DOHH2 (cell line): ENCODE results near the gene UVSSA.

Experiments used
- H3F3A ChIP-seq: fragments of 200-600 bp; sonication (generic), shearing (Covaris generic); 2 replicates; pipeline ENCODE4 v1.6.0; 2016; ENCODE audit warnings: antibody characterized with exemption, mild to moderate bottlenecking; ENCODE audit not compliant: control insufficient read depth, insufficient read depth
- H3K27ac ChIP-seq: fragments of 200-600 bp; sonication (generic); 2 replicates; pipeline ENCODE4 v1.5.1; 2014; ENCODE audit warnings: low read depth, mild to moderate bottlenecking, low read length, moderate library complexity
- H3K27me3 ChIP-seq: fragments of 200-600 bp; sonication (generic); 2 replicates; pipeline ENCODE4 v1.6.1; 2014; ENCODE audit warnings: mild to moderate bottlenecking, low read length, mixed read lengths; ENCODE audit not compliant: control insufficient read depth
- H3K36me3 ChIP-seq: fragments of 200-600 bp; sonication (generic); 2 replicates; pipeline ENCODE4 v1.6.1; 2014; ENCODE audit warnings: mild to moderate bottlenecking, low read length, moderate library complexity, mixed read lengths; ENCODE audit not compliant: control insufficient read depth
- H3K4me1 ChIP-seq: fragments of 200-600 bp; sonication (generic); 2 replicates; pipeline ENCODE4 v1.6.1; 2014; ENCODE audit warnings: mild to moderate bottlenecking, low read length, mixed read lengths; ENCODE audit not compliant: control insufficient read depth
- H3K4me2 ChIP-seq: fragments of 200-600 bp; sonication (generic); 2 replicates; pipeline ENCODE4 v1.6.0; 2014; ENCODE audit warnings: mild to moderate bottlenecking, low read length, moderate library complexity
- H3K4me3 ChIP-seq: fragments of 200-600 bp; sonication (generic); 2 replicates; pipeline ENCODE4 v1.5.1; 2014; ENCODE audit warnings: mild to moderate bottlenecking, low read length, mixed read lengths
- H3K79me2 ChIP-seq: fragments of 200-600 bp; sonication (generic); 2 replicates; pipeline ENCODE4 v1.6.1; 2014; ENCODE audit warnings: mild to moderate bottlenecking, low read length, mixed read lengths; ENCODE audit not compliant: control insufficient read depth
- H3K9me2 ChIP-seq: fragments of 200-600 bp; sonication (generic); replicated peaks from 2 replicates; pipeline ENCODE4 v1.6.1; 2014; ENCODE audit warnings: mild to moderate bottlenecking, low read length, mixed read lengths; ENCODE audit not compliant: control insufficient read depth
- H3K9me3 ChIP-seq: fragments of 200-600 bp; sonication (generic); 2 replicates; pipeline ENCODE4 v1.6.1; 2014; ENCODE audit warnings: antibody characterized with exemption, low read length, mixed read lengths; ENCODE audit not compliant: control insufficient read depth, insufficient read depth
- H4K20me1 ChIP-seq: fragments of 200-600 bp; sonication (generic); 2 replicates; pipeline ENCODE4 v1.6.0; 2014; ENCODE audit warnings: low read depth, mild to moderate bottlenecking, antibody characterized with exemption, low read length, moderate library complexity; ENCODE audit not compliant: control insufficient read depth, insufficient read depth
- EZH2phosphoT487 ChIP-seq: fragments of 200-600 bp; sonication (generic); IDR thresholded peaks from 2 replicates; pipeline ENCODE4 v1.6.1; 2017; ENCODE audit warnings: borderline replicate concordance, mild to moderate bottlenecking, antibody characterized with exemption, low read length, moderate library complexity, mixed read lengths
- TF ChIP-seq, protein P1 (sequence below): fragments of 200-600 bp; sonication (generic); IDR thresholded peaks from one replicate; pipeline ENCODE4 v1.5.1; 2014; ENCODE audit warnings: antibody characterized with exemption, mild to moderate bottlenecking, low read depth, low read length; ENCODE audit not compliant: poor library complexity, severe bottlenecking

The UVSSA gene

DNA sequence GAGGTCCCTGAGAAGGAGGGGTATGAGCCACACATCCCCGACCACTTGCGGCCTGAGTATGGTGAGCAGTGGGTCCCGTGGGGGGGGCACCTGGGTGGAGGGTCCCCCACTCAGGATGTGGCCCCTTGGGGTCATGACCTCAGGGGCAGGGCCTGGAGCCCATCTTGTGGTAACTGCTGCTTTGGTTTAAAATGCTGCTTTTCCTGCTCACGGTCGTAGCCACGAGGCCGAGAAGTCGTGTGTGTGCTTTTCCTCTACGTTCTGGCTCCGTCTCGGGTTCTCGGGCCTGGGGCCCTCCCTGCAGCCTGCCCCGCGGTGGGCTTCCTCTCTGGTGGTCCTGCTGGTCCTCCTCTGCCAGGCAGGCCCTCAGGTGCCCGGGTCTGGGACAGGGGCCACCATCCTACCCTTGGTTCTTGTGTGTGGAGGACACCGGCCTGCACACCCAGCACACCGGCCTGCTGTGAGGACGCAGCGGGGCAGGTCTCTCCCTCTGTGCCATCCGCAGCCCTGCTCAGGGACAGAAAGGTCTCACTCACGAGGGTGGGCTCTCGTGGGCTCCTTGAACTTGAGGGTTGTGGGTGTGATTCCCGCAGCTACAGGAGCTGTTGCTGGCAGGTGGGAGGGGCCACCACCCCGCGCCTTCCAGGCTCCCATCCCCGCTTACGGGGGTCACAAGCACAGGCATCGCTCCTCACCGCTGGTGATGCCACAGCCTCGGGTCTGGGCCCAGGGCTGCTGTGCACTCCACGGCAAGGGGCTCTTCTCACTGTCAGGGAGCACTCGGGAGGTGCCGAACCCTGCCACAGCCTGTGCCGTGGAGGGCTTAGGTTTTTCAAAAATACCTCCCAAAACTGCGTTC is 19.6 kb downstream of the UVSSA start:
- TF ChIP-seq, protein P1, sequence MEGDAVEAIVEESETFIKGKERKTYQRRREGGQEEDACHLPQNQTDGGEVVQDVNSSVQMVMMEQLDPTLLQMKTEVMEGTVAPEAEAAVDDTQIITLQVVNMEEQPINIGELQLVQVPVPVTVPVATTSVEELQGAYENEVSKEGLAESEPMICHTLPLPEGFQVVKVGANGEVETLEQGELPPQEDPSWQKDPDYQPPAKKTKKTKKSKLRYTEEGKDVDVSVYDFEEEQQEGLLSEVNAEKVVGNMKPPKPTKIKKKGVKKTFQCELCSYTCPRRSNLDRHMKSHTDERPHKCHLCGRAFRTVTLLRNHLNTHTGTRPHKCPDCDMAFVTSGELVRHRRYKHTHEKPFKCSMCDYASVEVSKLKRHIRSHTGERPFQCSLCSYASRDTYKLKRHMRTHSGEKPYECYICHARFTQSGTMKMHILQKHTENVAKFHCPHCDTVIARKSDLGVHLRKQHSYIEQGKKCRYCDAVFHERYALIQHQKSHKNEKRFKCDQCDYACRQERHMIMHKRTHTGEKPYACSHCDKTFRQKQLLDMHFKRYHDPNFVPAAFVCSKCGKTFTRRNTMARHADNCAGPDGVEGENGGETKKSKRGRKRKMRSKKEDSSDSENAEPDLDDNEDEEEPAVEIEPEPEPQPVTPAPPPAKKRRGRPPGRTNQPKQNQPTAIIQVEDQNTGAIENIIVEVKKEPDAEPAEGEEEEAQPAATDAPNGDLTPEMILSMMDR: no peak
- no peak for TF ChIP-seq EZH2phosphoT487
- H3K9me2 ChIP-seq: no peaks in the 10 kb centered on the region
- no peaks in the 10 kb centered on the region for H3K9me3 ChIP-seq
- no peak overlapping the region for H3K4me2 ChIP-seq
- no peaks in the 10 kb centered on the region for H3F3A ChIP-seq
- no peak overlapping the region for H3K27ac ChIP-seq
- H3K4me3 ChIP-seq: no peak overlapping the region
- no peaks in the 10 kb centered on the region for H3K36me3 ChIP-seq
- no peaks in the 10 kb centered on the region for H3K79me2 ChIP-seq
- H3K4me1 ChIP-seq: no peaks in the 10 kb centered on the region
- H4K20me1 ChIP-seq: no peaks in the 10 kb centered on the region
- no peaks in the 10 kb centered on the region for H3K27me3 ChIP-seq

DNA sequence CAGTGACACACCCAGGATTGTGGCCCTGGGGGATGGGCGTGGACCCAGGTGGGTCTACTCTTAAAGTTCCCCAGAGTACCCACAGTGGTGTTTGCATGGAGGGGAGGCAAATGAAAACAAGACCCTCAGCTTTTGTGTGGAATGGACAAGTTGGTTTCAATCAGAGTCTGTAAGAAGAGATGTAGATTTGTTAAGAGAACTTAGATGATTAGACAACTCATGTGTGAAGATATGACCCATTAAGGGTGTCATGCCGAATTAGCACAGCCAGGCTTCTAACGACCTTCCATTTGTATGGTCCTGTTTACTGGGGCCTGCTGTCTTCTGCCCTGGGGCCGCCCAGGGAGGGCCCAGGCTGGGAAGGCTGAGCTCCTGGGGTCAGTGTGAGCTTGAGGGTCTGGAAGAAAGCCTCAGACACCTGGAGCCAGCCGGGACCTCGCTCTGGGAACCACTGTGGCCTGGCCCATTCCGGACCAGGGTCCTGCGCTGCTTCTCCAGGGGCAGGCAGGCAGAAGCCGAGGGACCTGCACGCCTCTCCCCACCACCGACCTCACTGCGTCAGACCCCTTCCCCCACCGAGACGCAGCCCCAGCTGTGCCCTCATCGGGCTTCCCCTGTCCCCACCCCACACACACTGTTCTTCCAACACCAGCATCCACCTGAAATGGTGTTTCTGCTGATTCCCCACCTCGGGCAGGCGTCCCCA is 20.4 kb downstream of the UVSSA start:
- H4K20me1 ChIP-seq: no peaks in the 10 kb centered on the region
- TF ChIP-seq, protein P1: no peak
- no peak for TF ChIP-seq EZH2phosphoT487
- H3K4me2 ChIP-seq: no peak overlapping the region
- no peaks in the 10 kb centered on the region for H3K4me1 ChIP-seq
- H3K79me2 ChIP-seq: no peaks in the 10 kb centered on the region
- H3K4me3 ChIP-seq: no peak overlapping the region
- H3K27me3 ChIP-seq: no peaks in the 10 kb centered on the region
- no peak overlapping the region for H3K27ac ChIP-seq
- no peaks in the 10 kb centered on the region for H3F3A ChIP-seq
- H3K9me2 ChIP-seq: no peaks in the 10 kb centered on the region
- H3K9me3 ChIP-seq: no peaks in the 10 kb centered on the region
- H3K36me3 ChIP-seq: no peaks in the 10 kb centered on the region

DNA sequence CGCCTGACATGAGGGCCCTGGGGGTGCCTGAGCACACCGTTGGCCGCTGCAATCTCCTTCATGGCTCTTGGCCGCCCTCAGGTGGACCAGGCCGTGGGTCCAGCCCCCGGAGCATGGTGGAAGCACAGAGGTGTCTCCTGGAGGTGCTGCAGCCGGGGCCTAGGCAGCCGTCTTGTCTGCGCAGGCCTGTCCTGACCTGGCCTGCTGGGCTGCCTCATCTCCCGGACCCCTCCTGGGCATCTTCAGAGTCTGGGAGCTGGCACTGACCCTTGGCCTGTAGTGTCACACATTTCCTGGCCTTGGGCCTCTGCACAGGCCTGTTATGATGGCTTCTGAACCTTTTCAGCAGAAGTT is 20.9 kb downstream of the UVSSA start:
- Histone ChIP-seq H4K20me1 (no peaks in the 10 kb centered on the region), H3K9me3 (no peaks in the 10 kb centered on the region), H3K36me3 (no peaks in the 10 kb centered on the region), H3K4me3 (no peak overlapping the region), H3K27ac (no peak overlapping the region), H3F3A (no peaks in the 10 kb centered on the region), H3K79me2 (no peaks in the 10 kb centered on the region), H3K4me1 (no peaks in the 10 kb centered on the region), H3K4me2 (no peak overlapping the region), H3K9me2 (no peaks in the 10 kb centered on the region), H3K27me3 (no peaks in the 10 kb centered on the region)
- no peak for TF ChIP-seq EZH2phosphoT487
- TF ChIP-seq, protein P1: no peak
